Stimulated activated CD4-positive, alpha-beta T cell treated with anti-CD3 and anti-CD28 coated beads, Interleukin-15, amount 100 ng/mL, for 24 hours (primary cell): ENCODE results near the gene KRTAP4-6.
"Not testable (repeated sequence)": the region's sequence is repeated elsewhere in the genome, so short reads cannot be mapped to it uniquely, and the experiment has no call there.

ENCODE experiments used
- DNase-seq: peaks from one replicate; pipeline ENCODE4 v3.0.0-alpha.2; 2020

The KRTAP4-6 gene

DNA sequence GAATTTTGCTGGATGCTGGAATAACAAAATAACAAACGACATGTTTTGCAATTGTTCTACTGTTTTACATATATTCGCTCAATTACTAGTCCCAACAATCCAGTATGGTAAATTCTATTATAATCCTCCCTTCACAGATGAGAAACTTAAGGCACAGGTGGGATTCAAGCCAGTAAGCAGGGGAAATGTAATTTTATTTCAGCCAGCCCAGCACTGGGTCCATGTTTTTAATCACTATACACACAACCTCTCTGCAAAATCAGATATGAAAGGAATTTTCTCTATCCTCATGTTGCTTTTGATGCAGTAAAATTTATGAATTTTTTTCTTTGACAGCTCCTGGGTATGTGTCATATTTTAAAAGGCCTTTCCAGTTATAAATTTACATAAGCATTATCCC lies 4.9 kb upstream of the KRTAP4-6 start:
- DNase-seq, result no peak

DNA sequence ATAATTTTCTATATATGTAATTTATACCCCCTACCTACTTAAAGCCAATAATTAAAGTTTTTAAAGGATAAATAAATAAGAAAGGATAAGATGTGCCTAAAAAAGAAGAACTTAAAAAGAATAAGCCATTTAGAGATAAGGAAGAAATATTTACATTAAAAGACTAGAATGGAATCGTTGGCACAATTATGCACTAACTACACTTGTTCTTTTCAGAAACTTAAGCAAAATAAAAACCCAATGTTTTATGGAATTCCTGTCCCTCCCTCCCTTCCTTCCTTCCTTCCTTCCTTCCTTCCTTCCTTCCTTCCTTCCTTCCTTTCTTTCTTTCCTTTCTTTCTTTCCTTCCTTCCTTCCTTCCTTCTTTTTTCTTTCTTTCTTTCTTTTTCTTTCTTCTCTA lies 4.5 kb upstream of the KRTAP4-6 start:
- no peak for DNase-seq

DNA sequence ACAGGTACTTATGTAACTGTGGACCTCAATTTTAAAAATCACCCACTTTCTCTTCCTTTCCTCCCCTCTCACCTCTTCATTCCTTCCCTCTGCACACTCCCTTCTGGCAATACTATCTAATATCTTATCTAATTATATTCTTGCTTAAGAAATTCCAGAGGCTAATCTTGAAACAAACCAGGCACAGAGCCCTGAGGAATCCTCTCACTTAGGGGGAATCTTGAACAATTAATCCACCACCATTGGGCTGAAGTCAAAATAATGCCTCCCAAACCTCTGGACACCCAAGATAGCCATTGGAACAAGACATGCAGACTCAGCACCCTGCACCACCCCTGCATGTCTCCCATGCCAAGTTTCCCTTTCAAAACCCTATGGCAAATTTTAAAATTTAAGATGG lies 1.0 kb upstream of the KRTAP4-6 start:
- DNase-seq, result no peak

DNA sequence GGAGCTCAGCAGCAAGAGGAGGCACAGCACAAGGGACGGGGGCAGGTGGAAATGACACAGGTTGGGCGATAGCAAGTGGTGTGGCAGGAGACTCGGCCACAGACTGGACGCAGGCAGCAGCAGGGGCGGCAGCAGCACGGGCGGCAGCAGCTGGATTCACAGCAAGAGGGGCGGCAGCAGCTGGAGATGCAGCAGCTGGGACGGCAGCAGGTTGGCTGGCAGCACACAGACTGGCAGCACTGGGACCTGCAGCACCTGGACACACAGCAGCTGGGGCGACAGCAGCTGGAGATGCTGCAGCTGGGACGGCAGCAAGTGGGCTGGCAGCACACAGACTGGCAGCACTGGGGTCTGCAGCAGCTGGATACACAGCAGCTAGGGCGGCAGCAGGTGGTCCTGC lies 479 bp downstream of the KRTAP4-6 start:
- DNase-seq, result not testable (repeated sequence)

DNA sequence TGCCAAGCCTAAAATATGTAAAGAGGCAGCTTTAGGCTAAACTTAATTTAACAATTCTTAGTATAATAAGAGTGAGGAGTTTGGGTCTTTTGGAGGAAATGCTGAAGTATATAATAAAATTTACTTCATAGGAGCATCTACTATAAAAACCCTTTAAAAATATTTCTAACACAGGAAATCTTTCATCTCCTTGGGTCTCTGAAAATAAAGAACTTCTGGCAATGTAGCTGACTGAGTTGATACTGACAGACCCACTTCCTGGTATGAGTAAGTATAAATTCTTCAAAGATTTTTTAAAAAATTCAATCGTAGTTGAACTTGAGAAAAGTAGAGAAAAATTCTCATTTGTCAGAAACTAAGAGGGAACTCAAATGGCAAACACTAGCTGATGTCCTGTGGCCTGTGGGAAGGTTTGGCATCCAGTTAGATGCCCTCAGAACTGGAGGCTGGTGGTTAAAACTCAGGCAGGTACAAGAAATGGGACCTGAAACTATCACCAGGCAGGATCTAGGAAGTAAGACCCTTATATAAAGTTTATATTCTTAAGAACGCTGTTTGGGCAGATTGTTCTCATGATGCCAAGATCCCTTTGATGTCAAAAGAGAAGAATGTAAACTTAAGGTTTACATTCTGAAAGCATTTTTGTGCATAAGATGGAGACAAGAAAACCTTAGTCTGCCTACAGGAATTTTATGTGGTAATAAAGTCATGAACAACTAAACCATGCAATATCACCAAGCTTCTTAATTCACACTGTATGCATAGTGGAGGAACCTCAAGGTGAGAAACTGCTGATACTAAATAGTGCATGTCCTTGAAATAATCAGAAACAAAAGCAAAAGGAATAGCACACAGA lies 6.2 kb downstream of the KRTAP4-6 start:
- DNase-seq, result no peak

DNA sequence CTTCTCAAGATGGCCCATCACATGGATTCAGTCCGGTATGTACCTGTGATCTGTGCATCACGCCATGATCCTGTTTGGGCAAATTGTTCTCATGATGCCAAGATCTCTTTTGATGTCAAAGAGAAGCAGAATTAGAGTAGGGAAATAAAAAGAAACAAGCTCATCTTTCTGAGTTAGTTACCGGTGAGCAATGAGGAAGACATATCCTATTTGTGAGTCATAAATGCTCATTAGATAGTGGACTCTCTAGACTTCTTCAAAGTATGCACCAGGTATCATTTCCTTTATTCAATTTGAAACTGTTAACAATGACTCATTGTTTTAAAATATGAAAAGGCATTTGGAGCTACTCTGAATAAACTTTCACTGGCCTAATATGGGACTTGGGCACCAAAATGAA lies 8.4 kb downstream of the KRTAP4-6 start:
- no peak for DNase-seq

DNA sequence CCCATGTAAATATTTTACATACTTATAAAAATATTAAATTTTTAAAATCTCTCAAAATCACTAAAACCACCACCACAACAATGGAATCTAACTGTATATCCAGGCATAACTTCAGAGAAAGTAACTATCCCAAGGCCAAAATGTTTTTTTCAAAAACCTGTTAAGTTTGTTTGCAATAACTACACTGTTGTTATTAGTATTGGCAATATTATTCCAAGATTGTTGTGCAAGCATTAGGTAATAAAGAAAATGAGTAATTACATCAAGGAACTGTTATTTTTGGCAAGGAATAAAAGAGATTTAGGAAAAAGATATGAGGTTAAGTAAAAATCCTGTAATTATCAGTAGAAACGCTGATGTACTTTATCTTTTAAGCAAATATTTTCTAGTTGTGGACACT lies 13.0 kb downstream of the KRTAP4-6 start:
- DNase-seq, result no peak

DNA sequence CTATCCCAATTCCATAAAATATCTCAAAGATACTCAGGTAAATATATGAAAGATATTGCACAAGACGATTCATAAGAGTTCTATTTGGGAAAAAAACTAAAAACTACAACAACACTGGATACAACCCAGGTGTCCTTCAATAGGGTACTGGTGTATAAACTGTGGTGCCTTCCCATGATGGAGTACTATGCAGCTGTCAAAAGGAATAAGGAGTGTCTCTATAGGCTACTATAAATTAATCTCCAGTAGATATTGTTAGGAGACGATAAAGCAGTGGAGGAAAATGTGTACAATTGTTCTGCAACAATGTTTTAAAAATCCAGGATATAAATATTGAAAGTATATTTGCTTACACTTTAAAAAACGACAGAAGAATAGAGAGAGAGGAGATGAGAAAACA lies 13.9 kb downstream of the KRTAP4-6 start:
- no peak for DNase-seq

DNA sequence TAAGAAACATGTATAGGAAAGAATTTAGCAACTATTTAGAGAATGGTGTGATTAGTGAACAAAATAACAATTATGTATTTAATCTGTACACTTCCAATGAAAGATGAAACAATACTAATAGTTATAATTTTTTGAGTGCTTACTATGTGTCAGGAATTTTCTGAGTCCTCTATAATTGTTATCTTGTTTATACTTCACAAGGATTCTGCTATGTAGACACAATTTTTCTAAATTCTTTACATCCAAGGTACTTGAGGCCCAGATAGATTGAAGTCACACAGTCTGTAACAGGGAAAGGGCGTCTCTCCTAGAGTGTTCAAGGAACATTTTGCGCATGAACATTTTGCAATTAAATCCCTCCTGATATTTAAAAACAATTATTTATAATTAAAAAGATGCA lies 15.3 kb downstream of the KRTAP4-6 start:
- DNase-seq, result no peak

DNA sequence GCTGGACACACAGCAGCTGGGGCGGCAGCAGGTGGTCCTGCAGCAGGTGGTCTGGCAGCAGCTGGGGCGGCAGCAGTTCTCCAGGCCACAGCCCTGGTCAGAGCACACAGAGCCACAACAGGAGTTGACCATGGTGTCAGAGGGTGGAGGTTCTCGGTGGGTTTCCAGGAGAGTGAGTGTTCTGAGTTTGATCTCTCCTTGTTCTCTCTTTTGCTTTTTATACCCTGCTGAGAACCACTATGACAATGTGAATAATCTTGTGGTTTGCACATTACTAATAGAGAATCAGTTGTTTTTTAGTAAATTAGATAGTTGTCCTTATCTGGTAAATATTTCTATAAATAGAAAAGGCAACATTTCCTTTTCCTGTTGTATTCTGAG lies 16.4 kb downstream of the KRTAP4-6 start, which contains the start of gene KRTAP4-12:
Gene KRTAP4-12 (minus strand): TSS at position 192 of the 381 bp plus-strand sequence. CDS start 60 bp downstream, at position 132.
- DNase-seq, result not testable (repeated sequence)

DNA sequence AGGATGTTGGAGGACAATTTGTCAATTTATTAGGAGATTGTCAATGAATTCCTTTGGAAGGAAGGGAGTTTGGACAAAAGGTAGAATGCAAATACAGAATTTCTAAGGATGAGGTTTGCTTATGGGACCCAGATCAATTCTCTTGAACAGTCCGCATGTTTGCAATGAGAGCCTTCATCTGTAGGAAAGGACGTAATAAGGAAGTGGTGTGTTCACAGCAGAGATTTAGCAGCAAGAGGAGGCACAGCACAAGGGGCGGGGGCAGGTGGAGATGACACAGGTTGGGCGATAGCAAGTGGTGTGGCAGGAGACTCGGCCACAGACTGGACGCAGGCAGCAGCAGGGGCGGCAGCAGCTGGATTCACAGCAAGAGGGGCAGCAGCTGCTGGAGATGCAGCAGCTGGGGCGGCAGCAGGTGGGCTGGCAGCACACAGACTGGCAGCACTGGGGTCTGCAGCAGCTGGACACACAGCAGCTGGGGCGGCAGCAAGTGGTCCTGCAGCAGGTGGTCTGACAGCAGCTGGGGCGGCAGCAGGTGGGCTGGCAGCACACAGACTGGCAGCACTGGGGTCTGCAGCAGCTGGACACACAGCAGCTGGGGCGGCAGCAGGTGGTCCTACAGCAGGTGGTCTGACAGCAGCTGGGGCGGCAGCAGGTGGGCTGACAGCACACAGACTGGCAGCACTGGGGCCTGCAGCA lies 16.9 kb downstream of the KRTAP4-6 start:
- not testable (repeated sequence) for DNase-seq

DNA sequence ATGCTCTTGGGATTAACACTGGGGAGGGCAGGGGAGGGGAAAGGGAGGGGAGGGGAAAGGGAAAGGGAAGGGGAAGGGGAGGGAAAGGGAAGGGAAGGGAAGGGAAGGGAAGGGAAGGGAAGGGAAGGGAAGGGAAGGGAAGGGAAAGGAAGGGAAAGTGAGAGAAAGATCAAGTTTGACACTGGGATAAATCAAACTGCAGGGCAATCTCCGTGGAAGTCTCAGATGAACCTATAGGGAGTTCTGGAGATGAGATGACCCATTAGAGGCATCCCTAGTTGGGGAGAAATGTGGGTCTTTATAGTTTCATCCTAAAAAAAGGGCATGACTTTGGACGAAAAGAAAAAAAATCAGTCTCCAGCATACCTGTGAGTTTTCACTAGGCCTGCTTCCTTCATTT lies 18.6 kb downstream of the KRTAP4-6 start:
- no peak for DNase-seq

DNA sequence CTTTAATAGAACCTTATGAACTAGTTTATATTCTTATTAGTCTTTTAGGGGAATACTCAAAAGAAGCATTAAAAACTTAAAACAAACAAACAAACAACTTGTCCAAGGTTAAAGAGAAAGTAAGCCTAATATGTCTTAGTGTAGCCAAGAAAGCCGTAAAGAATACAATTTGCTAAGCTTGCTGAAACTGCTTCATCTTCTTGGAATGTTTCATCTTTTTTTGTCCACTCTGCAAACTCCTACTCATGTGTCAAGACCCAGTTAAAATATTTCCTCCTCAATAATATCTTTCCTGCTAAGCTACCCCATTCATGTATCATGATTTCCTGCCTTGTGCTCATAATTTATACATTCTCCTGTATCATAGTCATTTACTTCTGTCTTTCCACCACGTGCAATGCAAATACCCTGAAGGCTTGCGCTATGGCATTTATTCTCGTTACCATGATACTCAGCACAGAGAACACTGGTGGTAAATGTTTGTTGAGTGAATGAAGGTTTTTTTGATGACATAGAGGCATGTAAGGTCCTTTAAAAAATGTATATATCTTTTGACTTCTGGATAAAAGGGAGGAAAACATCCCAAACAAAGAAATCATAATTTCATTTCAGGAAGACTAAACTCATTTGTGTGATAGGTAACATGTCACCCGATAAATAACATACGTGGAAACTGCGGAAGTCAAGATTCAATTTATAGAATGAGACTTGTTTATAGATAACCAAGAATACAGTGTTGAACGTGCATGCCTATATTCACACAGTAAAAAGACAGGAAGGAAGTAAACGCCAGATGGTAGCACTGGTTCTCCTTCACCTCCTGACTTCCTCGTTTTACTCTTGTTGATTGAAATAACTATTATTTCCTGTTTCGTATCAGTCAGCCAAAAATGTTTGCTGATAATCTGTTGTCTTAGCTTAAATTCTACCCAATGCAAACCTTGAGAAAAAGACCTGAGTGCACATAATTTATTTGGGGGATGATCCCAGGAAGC lies 20.4 kb downstream of the KRTAP4-6 start:
- not testable (repeated sequence) for DNase-seq

DNA sequence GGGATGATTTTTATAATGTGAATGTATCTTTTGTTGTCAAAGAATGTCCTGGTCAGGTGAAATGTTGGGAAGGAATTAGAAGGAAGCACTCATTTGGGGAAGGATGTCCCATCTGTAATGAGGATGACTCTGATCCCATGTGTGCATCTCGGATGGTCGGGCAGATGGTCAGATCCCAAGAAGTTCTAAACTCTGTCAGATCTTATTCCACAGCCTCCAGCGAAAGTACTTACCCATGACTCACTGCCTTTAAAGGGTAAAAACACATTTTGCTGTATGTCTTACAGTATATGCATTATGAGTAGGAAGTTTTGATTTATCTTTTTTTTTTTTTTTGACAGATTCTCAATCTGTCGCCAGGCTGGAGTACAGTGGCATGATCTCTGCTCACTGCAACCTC lies 21.6 kb downstream of the KRTAP4-6 start:
- no peak for DNase-seq

DNA sequence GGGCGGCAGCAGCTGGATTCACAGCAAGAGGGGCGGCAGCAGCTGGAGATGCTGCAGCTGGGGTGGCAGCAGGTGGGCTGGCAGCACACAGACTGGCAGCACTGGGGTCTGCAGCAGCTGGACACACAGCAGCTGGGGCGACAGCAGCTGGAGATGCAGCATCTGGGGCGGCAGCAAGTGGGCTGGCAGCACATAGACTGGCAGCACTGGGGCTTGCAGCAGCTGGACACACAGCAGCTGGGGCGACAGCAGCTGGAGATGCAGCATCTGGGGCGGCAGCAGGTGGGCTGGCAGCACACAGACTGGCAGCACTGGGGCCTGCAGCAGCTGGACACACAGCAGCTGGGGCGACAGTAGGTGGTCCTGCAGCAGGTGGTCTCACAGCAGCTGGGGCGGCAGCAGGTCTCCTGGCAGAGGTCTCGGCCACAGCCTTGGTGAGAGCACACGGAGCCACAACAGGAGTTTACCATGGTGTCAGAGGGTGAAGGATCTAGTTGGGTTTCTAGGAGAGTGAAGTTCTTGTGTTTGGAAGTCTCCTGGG lies 22.4 kb downstream of the KRTAP4-6 start, which contains the start of gene KRTAP4-11:
Gene KRTAP4-11 (minus strand): TSS at position 528 of the 541 bp plus-strand sequence. CDS start 58 bp downstream, at position 470.
- DNase-seq, result not testable (repeated sequence)

DNA sequence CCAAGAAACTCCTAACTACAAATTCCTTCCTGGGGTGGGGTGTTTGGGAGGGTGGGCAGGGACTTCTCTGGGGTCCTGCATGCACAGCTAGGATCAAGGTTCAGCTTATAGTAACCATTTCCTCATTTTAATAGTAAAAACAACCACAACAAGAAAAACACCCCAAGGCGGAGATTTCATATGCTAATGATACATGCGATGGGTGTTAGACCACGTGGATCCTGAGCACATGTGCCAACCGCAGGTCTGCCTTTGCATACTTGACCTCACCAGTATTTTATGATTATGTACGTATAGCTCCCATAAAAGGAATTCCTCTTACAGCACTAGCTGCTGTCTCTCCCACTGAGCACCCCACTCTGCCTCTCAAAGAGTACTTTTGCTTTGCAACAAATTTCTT lies 24.0 kb downstream of the KRTAP4-6 start:
- no peak for DNase-seq

DNA sequence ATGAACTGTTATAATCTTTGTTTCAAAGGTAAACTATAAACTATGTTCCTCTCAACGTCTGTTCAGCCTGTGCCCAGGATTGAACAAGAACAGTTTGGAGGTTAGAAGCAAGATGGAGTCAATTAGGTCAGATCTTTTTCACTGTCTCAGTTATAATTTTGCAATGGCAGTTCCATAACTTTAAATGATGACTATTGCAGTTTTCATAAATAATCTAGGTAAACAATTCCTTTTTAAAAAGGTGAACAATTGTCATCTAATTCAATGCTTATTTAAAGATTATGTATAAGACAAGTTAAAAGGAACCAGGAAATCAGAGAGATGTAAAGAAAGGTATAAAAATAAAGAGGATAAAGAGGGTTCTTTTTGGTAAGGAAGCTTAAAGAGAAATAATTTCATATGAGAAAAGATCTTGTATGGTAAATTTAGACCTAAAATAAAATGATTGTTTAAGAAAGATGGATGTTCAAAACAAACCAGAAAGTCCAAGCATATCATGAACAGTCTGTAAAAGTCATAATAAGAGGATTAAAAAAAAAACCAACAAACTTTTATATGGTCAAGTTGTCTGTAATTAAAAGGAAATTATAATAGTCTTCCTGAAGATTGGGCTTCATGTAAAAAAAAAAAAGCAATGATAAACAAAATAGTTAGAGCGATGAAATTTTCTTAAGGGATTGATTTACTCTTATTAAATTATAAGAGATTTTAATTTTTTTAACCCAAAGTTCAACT lies 29.0 kb downstream of the KRTAP4-6 start:
- DNase-seq, result no peak

DNA sequence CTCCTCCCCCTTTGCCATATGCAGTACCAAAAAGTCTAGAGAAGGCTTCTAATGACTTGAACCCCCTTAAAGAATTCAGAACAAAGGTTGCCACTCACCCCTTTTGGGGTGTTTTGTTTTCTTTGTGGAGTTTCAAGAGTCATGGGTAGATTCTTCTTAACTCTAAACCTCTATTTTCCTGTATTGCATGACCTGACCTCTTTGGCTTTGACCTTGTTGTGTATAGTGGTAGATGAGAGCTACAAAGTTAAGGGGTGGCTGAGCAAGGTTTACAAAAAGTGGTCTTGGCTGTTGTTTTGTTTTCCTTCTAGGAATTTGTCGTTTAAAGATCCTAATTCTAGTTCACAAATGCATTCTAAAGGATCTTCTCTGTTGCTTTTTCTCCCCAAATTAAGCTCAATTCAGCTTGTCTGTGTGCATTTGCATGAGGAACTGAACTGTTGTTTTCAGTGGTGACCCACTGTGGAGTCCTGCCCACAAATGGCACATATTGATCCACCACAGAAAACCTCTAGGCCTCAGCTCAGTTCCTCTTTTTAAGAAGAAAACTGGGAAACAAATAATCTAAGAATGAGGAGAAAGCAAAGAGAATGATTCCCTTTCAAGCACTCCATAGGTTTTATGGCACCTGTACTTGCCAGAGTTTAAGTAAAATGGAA lies 31.5 kb downstream of the KRTAP4-6 start:
- DNase-seq, result not testable (repeated sequence)

DNA sequence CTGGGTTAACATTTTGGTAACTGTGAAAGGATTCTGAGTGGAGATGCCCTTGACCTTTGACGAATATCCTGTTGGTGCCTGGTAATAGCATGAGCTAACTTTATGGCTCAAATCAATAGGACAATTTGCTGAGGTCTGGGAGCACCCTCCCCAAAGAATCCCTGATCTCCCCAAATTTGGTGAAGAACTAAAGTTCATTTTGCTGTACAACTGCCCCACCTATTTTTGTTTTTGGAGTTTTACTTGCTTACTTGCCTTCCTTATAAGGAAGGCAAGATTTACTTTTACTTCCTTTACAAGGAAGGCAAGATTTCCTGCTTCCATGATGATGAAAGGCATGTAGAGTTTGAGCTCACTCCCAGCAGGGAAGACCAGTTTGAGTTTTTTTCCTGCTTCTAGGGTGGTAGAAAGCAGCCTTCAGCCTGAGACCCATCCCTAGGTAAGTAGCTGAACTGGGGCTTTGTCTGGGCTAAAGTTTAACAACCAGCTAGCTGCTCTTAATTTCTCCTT lies 32.3 kb downstream of the KRTAP4-6 start:
- no peak for DNase-seq

DNA sequence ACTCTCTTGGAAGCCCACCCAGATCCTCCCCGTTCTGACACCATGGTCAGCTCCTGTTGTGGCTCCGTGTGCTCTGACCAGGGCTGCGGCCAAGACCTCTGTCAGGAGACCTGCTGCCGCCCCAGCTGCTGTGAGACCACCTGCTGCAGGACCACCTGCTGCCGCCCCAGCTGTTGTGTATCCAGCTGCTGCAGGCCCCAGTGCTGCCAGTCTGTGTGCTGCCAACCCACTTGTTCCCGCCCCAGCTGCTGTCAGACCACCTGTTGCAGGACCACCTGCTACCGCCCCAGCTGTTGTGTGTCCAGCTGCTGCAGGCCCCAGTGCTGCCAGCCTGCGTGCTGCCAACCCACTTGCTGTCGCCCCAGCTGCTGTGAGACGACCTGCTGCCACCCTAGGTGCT lies 35.0 kb downstream of the KRTAP4-6 start, which contains the start of gene KRTAP4-9:
Gene KRTAP4-9 (plus strand): TSS at position 43 of the 400 bp plus-strand sequence. CDS start 0 bp downstream, at position 43.
- DNase-seq, result not testable (repeated sequence)
